ENCODE data around the gene XPO4.
"Not testable (repeated sequence)": the region's sequence is repeated elsewhere in the genome, so short reads cannot be mapped to it uniquely, and the experiment has no call there.

XPO4 gene

GRCh38 chr13:20787180-20787579, 115.4 kb downstream of the XPO4 start:
- no peak for DNase-seq (ENCODE audit: low read depth in 2 of 2)

DNA sequence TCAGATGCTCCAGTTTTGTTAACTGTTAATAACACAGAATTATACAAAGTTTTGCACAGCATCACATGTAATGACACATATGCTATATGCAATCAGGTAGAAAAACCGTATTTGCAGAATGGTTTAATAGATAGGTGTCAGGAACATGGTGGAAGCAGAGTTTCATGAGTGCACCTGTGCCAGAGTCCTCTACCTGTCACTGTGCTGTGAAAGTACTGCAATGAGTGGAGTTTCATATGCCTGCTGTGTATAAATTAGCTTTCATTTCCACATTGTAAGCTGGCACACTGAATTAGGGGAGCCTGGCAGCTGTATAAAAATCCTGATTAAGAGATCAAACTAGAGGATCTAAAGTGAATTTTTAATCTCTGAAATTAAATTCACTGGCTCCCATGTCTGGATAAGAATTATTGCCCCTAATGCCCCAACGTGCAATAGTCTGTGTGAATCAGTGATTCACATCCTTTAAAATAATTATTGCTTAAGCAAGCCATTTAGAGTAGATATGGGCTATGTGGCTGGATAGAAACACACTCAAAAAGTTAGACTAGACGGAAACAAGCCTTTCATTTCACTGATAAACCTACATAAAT, 120.3 kb downstream of the XPO4 start:
- DNase-seq (ENCODE audit: low read depth in 2 of 2), result no peak

DNA sequence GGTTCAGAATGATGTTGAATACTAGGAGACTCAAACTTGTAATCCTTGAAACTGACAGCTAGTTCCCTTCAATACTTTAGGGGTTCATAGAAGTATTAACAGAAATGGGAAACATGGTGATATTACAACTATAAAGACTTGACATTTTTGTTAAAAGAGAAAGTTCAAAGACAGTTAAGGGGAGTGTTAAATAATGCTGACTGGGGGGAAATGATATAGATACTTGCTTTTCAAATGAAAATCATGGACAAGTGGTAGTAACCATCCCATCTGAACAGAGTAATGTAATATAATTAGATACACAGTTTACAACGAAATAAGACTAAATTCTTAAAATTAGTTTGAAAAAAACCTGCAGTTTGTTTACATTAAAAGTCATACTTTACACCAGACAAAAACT, 122.2 kb downstream of the XPO4 start:
- DNase-seq (ENCODE audit: low read depth in 2 of 2), result no peak

GRCh38 chr13:20779405-20779804, 123.1 kb downstream of the XPO4 start:
- DNase-seq (ENCODE audit: low read depth in 2 of 2), result no peak

- DNase-seq (ENCODE audit: low read depth in 2 of 2), result no peak
These were observed 124.2 kb downstream of the XPO4 start for GRCh38 chr13:20778311-20778710.

DNA sequence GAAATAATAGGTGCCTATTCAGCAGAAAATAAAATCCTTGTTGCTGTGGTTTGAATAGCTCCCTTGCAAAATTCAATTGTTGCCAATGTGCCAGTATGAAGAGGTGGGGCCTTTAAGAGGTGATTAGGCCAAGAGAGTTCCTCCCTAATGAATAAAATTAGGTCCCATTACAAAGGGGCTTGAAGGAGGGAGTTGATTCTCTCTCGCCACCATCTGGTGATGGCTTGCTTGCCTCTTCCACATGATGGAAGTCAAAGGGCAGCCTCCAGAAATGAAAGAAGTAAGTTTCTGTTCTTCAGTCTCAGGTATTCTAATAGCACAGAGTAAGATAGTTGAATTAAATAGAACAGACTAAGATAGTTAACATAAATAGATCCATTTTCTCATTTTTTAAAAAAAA, 125.8 kb downstream of the XPO4 start:
- DNase-seq (ENCODE audit: low read depth in 2 of 2), result no peak

DNA sequence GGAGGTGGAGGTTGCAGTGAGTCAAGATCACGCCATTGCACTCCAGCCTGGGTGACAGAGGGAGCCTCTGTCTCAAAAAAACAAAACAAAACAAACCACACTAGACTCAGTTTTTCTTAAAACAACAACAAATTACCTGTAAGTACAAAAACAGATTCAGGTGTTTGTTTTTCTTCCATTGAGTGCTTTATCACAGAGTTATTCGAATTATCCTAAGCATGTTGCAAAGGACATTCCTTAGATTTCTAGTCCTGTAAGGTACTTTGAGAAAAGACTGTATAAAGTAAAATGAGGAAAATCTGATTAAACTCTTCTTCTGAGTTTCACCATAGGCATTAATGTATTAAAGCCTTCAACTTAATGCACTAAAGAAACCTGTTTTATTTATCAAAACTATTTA, 126.6 kb downstream of the XPO4 start:
- DNase-seq (ENCODE audit: low read depth in 2 of 2), result no peak

DNA sequence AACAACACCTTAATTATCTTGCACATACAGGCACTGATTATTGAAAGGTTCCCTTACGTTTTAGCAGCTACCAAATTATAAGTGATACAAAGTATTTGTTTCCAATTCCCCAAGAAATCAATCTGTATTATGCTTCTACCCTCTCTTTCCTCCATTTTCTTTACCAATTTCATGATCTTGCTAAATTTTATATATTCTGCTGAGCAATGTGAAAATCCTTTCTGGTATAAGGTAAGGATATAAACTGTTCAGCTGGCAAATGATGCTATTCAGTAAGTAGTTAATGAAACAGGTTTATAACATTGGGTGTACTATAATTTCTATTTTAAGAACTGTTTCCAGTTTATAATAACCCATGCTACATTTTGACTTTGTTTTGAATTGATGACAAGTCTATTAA, 127.8 kb downstream of the XPO4 start:
- DNase-seq (ENCODE audit: low read depth in 2 of 2), result no peak

DNA sequence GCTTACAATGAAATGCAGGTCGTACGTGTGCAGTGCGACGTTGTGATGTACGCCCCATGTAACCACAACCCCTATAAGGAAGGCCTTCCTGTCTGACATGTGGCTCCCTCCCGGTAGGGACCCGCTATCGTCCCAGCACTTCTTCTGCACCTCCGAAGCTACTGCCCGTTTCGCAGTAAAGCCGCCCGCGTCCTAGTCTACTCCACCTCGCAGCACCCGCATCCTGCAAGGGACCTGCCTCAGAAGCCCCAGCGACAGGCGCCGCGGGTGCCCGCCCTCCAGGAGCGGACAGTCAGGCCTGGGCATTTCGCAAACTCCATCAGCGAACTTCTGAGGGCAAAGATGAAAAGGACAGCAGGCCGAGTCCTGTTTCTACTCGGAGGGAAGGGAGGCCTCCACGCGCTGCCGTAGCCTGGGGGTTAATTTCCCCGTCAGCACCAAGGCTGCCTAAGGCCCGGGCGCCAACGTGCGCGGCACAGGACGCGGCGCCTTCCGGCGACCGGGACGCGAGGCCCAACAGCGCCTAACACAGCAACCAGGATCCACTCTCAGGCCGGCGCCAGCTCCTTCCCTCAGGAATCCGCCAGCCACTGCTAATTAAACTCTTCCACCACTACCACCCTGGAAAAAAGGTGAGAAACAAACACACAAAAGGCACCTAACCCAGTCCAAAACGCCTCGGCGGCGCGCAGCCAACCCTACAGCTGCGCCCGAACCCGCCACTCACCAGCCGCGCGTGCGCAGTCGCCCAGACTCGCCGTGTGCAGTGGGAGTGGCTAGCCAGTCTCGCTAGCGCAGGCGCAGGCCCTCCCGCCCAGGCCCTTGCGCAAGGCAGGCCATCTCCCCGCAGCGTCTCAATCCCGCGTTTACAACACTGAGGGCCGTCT, 129.1 kb downstream of the XPO4 start, which contains the start of gene EEF1AKMT1:
Gene EEF1AKMT1, minus strand, starts transcription at position 768 of the 887 bp plus-strand sequence. CDS start 16,363 bp downstream, outside the sequence.
- peak; percentile 89 for DNase-seq (ENCODE audit: low read depth in 2 of 2)

- DNase-seq (ENCODE audit: low read depth in 2 of 2), result no peak
These were observed 130.0 kb downstream of the XPO4 start for GRCh38 chr13:20772401-20773131.

GRCh38 chr13:20769834-20770233, 132.7 kb downstream of the XPO4 start:
- DNase-seq (ENCODE audit: low read depth in 2 of 2), result no peak

DNA sequence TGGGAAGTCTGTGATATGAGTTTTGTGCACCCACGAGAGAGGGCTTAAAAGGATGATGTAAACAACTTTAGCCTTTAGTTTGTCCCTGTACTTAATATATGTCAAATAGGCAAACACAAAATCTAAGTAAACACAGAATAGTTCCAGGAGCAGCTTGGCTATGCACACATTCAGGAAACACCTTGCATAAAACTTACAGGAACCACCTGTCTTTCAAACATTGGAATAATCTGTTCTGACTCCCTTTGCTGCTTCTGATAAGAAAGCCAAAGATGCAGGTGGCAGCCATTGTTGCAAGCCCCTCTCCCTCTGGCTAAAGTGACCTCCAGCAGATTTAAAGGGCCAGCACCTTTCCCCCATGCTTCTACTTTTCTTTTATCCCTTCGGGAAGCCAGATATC, 133.5 kb downstream of the XPO4 start:
- DNase-seq (ENCODE audit: low read depth in 2 of 2), result no peak

GRCh38 chr13:20767309-20767943, 135.1 kb downstream of the XPO4 start:
- no peak for DNase-seq (ENCODE audit: low read depth in 2 of 2)

- DNase-seq (ENCODE audit: low read depth in 2 of 2), result no peak
These were observed 141.7 kb downstream of the XPO4 start for GRCh38 chr13:20760872-20761271.

DNA sequence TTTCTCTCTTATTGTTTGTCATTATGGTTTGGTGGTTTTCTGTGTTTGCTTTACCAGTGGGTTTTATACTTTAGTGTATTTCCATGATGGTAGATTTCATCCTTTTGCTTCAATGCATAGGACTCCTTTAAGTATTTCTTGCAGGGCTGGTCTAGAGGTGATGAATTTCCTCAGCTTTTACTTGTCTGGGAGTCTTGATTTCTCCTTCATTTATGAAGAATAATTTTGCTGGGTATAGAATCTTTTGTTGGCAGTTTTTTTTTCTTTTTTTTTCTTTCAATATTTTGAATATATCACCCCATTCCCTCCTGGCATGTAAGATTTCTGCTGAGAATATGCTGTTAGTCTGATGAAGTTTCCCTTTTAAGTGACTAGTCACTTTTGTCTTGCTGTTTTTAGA, 148.5 kb downstream of the XPO4 start:
- no peak for DNase-seq (ENCODE audit: low read depth in 2 of 2)

GRCh38 chr13:20749377-20749776, 153.2 kb downstream of the XPO4 start:
- no peak for DNase-seq (ENCODE audit: low read depth in 2 of 2)

DNA sequence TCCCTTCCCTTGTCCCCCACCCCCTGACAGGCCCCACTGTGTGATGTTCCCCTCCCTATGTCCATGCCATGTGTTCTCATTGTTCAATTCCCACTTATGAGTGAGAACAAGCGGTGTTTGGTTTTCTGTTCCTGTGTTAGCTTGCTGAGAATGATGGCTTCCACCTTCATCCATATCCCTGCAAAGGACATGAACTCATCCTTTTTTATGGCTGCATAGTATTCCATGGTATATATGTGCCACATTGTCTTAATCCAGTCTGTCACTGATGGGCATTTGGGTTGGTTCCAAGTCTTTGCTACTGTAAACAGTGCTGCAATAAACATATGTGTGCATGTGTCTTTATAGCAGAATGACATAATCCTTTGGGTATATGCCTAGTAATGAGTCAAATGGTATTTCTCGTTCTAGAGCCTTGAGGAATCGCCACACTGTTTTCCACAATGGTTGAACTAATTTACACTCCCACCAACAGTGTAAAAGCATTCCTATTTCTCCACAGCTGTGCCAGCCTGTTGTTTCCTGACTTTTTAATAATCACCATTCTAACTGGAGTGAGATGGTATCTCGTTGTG, 158.6 kb downstream of the XPO4 start:
- not testable (repeated sequence) for DNase-seq (ENCODE audit: low read depth in 2 of 2)

DNA sequence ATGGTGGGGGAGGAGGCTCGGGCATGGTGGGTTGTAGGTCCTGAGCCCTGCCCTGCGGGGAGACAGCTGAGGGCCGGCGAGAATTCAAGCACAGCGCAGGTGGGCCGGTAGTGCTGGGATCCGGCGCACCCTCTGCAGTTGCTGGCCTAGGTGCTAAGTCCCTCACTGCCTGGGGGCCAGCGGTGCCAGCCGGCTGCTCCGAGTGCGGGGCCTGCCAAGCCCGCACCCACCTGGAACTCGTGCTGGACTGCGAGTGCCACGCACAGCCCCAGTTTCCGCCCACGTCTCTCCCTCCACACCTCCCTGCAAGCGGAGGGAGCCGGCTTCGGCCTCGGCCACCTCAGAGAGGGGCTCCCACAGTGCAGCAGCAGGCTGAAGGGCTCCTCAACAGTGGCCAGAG, 162.5 kb downstream of the XPO4 start:
- no peak for DNase-seq (ENCODE audit: low read depth in 2 of 2)

DNA sequence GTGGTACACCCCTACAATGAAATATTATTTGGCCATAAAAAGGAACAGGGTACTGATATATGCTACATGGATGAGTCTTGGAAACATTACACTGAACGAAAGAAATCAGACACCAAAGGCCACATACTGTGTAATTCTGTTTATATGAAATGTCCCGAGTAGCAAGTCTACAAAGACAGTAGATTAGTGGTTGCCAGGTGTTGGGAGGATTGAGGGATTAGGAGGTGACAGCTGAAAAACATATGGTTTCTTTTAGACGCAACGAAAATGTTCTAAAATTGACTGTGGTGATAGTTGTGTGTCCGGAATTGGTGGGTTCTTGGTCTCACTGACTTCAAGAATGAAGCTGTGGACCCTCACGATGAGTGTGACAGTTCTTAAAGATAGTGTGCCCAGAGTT, 163.9 kb downstream of the XPO4 start:
- no peak for DNase-seq (ENCODE audit: low read depth in 2 of 2)

DNA sequence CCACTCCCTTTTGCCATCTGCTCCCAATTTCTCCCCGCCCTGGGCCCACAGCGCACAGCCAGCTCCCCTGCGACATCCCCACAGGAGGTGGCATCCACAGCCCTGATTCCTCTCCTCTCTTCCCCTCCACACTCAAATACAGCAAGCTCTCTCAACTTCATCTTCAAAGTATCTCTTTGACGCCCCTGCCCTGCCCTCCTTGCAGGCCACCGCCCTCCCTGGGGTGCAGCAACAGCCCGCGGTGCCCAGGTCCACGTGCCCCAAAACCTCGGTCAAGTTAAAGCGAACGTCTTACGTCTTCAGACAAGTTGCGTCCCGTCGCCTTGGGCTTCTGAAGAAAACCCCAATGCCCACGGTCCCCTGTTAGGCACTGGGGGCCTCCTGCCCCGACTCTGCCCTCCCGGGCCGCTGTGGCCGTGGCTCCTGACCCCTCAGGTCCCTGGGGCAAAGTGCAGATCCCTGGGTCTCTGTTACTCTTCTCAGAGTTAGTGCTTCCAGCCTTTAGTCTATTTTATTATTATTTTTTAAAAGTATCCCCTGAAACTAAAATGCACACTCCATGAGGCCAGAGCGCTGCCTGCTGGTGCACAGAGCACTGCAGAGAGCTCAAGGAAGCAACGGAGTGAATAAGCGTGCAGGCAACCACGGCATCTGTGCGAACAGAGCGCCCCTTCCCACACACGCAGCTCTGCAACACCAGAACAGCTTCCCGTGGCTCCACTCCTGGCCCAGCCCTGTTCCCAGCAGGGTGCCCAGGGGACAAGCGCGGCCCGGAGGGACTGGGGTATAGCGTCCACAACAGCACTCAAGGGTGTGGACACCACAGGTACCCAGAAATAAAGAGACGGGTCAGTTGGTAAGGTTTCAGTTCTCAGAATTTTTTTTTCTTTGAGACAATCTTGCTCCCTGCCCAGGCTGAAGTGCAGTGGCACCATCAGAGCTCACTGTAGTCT, 172.6 kb downstream of the XPO4 start:
- DNase-seq (ENCODE audit: low read depth in 2 of 2), result no peak

Measured in stimulated activated CD8-positive, alpha-beta memory T cell treated with anti-CD3 and anti-CD28 coated beads, Interleukin-7, amount 100 ng/mL, for 1 hour (primary cell).